Neural cell (in vitro differentiated cells): ENCODE data around the gene INTS11. TPM values are rescaled to one million over a fixed set of nuclear protein-coding genes. Genes with fewer than 3 reads are reported as not detected.

ENCODE experiments used
- H2AFZ ChIP-seq: fragments of 200-600, 300-800 bp; sonication (generic), shearing (Covaris generic); 2 replicates; pipeline ENCODE4 v1.6.0; 2014; ENCODE audit warnings: low read depth, mild to moderate bottlenecking, antibody characterized with exemption, low read length, moderate library complexity
- H3F3A ChIP-seq: fragments of 200-600 bp; shearing (Covaris generic); 2 replicates; pipeline ENCODE4 v1.6.1; 2016; ENCODE audit warnings: mild to moderate bottlenecking, moderate library complexity, mixed read lengths, antibody characterized with exemption, low read length; ENCODE audit not compliant: insufficient read depth, poor library complexity, severe bottlenecking
- H3K27ac ChIP-seq: fragments of 200-600, 300-800 bp; sonication (generic), shearing (Covaris generic); 2 replicates; pipeline ENCODE4 v1.5.1; 2014; ENCODE audit warnings: mild to moderate bottlenecking, low read length, moderate library complexity
- H3K27me3 ChIP-seq: fragments of 300-800, 200-600 bp; sonication (generic), shearing (Covaris generic); 2 replicates; pipeline ENCODE4 v1.6.0; 2014; ENCODE audit warnings: mild to moderate bottlenecking, low read depth, low read length, moderate library complexity; ENCODE audit not compliant: insufficient read depth
- H3K36me3 ChIP-seq: fragments of 300-800, 200-600 bp; sonication (generic), shearing (Covaris generic); 2 replicates; pipeline ENCODE4 v1.5.1; 2014; ENCODE audit warnings: mild to moderate bottlenecking, antibody characterized with exemption, low read length, moderate library complexity; ENCODE audit not compliant: insufficient read depth
- H3K4me2 ChIP-seq: fragments of 300-800, 200-600 bp; sonication (generic), shearing (Covaris generic); 2 replicates; pipeline ENCODE4 v1.6.0; 2014; ENCODE audit warnings: mild to moderate bottlenecking, low read length
- H3K4me3 ChIP-seq: fragments of 300-800, 200-600 bp; sonication (generic), shearing (Covaris generic); 2 replicates; pipeline ENCODE4 v1.5.1; 2014; ENCODE audit warnings: mild to moderate bottlenecking, low read length, moderate library complexity
- H3K79me2 ChIP-seq: fragments of 200-600 bp; shearing (Covaris generic); replicated peaks from 2 replicates; pipeline ENCODE4 v1.6.0; 2014; ENCODE audit warnings: mild to moderate bottlenecking, low read length, moderate library complexity; ENCODE audit not compliant: insufficient read depth
- H3K9ac ChIP-seq: fragments of 300-800, 200-600 bp; sonication (generic), shearing (Covaris generic); 2 replicates; pipeline ENCODE4 v1.6.1; 2016; ENCODE audit warnings: mild to moderate bottlenecking, low read length, mixed read lengths
- H3K9me2 ChIP-seq: fragments of 200-600 bp; shearing (Covaris generic); 2 replicates; pipeline ENCODE4 v1.6.1; 2016; ENCODE audit warnings: mild to moderate bottlenecking, low read length, mixed read lengths; ENCODE audit not compliant: insufficient read depth
- H3K9me3 ChIP-seq: fragments of 200-600, 300-800 bp; sonication (generic), shearing (Covaris generic); 2 replicates; pipeline ENCODE4 v1.6.1; 2016; ENCODE audit warnings: mild to moderate bottlenecking, mixed run types, low read length, moderate library complexity, mixed read lengths
- H4K20me1 ChIP-seq: fragments of 200-600 bp; shearing (Covaris generic); 2 replicates; pipeline ENCODE4 v1.6.1; 2016; ENCODE audit warnings: mild to moderate bottlenecking, mixed run types; ENCODE audit not compliant: insufficient read depth
- CTCF ChIP-seq: fragments of 450-650 bp; IDR thresholded peaks from 2 replicates; pipeline ENCODE4 v1.5.1; 2014; ENCODE audit warnings: antibody characterized with exemption, mild to moderate bottlenecking, moderate library complexity; ENCODE audit not compliant: poor library complexity, severe bottlenecking
- EP300 ChIP-seq: fragments of 450-650 bp; conservative IDR thresholded peaks from 2 replicates; pipeline ENCODE4 v1.6.1; 2014; ENCODE audit warnings: antibody characterized with exemption, mild to moderate bottlenecking, moderate library complexity; ENCODE audit not compliant: poor library complexity, severe bottlenecking
- EZH2 ChIP-seq: fragments of 200-600, 300-800 bp; shearing (Covaris generic), sonication (generic); IDR thresholded peaks from 2 replicates; pipeline ENCODE4 v1.6.1; 2014; ENCODE audit warnings: antibody characterized with exemption, low read length, borderline replicate concordance, mild to moderate bottlenecking; ENCODE audit not compliant: insufficient read depth, poor library complexity, severe bottlenecking
- MXI1 ChIP-seq: fragments of 450-650 bp; conservative IDR thresholded peaks from 2 replicates; pipeline ENCODE4 v1.6.1; 2014; ENCODE audit warnings: antibody characterized with exemption, mild to moderate bottlenecking; ENCODE audit not compliant: poor library complexity, severe bottlenecking
- POLR2AphosphoS5 ChIP-seq: IDR thresholded peaks from 2 replicates; pipeline ENCODE4 v1.6.1; 2012
- RAD21 ChIP-seq: fragments of 450-650 bp; conservative IDR thresholded peaks from 2 replicates; pipeline ENCODE4 v1.6.1; 2014; ENCODE audit warnings: antibody characterized with exemption, mild to moderate bottlenecking, moderate library complexity
- REST ChIP-seq: IDR thresholded peaks from 2 replicates; pipeline ENCODE4 v1.6.1; 2012; ENCODE audit warnings: borderline replicate concordance
- SMC3 ChIP-seq: fragments of 450-650 bp; conservative IDR thresholded peaks from 2 replicates; pipeline ENCODE4 v1.6.1; 2014; ENCODE audit warnings: antibody characterized with exemption, mild to moderate bottlenecking, moderate library complexity; ENCODE audit not compliant: poor library complexity
- TAF1 ChIP-seq: IDR thresholded peaks from 2 replicates; pipeline ENCODE4 v1.6.1; 2012; ENCODE audit warnings: low read depth
- polyA plus RNA-seq: library from polyadenylated mRNA; depleted of rRNA; stranded (reverse); fragments of >200 nt; gene quantifications from 2 replicates; pipeline ENCODE4 v1.2.3, GENCODE V29; 2014

The INTS11 gene
- polyA plus RNA-seq, 1 donor from 2014 or later: 131 TPM

DNA sequence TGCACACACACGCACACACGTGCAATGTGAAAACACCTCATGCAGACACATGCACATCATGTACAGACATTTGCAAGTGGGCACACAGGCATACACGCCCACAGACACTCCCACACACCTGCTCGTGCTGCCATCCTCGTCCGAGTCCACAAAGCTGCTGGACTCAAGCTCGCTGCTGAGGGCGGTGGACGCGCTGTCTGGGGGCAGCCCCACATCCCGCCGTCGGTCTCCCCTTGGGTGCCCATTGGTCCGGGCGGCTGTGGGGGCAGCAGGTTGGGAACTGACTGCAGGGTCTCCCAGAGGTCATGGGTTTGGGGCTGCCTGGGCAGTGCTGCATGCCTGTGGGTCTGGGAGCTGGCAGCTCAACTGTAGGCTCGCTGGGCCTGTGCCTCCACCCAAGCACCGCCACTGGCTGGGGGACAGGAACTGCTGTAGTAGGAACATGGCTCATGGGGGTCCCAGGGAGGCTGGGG lies 17.1 kb upstream of the INTS11 start:
- TF ChIP-seq REST (no peak), POLR2AphosphoS5 (no peak), EZH2 (no peak), TAF1 (no peak), MXI1 (no peak), SMC3 (no peak), CTCF (no peak), EP300 (no peak), RAD21 (no peak)
- Histone ChIP-seq H3K9ac (no peak overlapping the region), H3K4me2 (no peak overlapping the region), H3K36me3 (no peaks in the 10 kb centered on the region), H3K27me3 (no peaks in the 10 kb centered on the region), H3K27ac (no peak overlapping the region), H3F3A (no peaks in the 10 kb centered on the region), H3K9me3 (no peaks in the 10 kb centered on the region), H2AFZ (no peak overlapping the region), H3K4me3 (no peak overlapping the region), H3K79me2 (no peaks in the 10 kb centered on the region), H4K20me1 (peaks cover 9% of the 10 kb centered on the region), H3K9me2 (no peaks in the 10 kb centered on the region)

- peaks cover 4% of the 10 kb centered on the region for H4K20me1 ChIP-seq
- no peak overlapping the region for H3K4me2 ChIP-seq
- no peaks in the 10 kb centered on the region for H3K9me2 ChIP-seq
- H3K9ac ChIP-seq: no peak overlapping the region
- no peak overlapping the region for H2AFZ ChIP-seq
- no peaks in the 10 kb centered on the region for H3K79me2 ChIP-seq
- TF ChIP-seq SMC3 (no peak), CTCF (no peak), TAF1 (no peak), POLR2AphosphoS5 (no peak), REST (no peak), MXI1 (no peak), EP300 (no peak), RAD21 (no peak), EZH2 (no peak)
- no peaks in the 10 kb centered on the region for H3K27me3 ChIP-seq
- H3F3A ChIP-seq: no peaks in the 10 kb centered on the region
- H3K4me3 ChIP-seq: no peak overlapping the region
- H3K27ac ChIP-seq: no peak overlapping the region
- no peaks in the 10 kb centered on the region for H3K36me3 ChIP-seq
- H3K9me3 ChIP-seq: no peaks in the 10 kb centered on the region
Observed at GRCh38 chr1:1340791-1341548, 16.5 kb upstream of the INTS11 start.
